Measurements from ENCODE around the gene S100A13. TPM values are rescaled to one million over a fixed set of nuclear protein-coding genes. Genes with fewer than 3 reads are reported as not detected.
"Not testable (repeated sequence)": the region's sequence is repeated elsewhere in the genome, so short reads cannot be mapped to it uniquely, and the experiment has no call there.

Gene S100A13
- total and polyA plus RNA-seq, 4 donors, result 30.5 to 141 (median 50.1) TPM

DNA sequence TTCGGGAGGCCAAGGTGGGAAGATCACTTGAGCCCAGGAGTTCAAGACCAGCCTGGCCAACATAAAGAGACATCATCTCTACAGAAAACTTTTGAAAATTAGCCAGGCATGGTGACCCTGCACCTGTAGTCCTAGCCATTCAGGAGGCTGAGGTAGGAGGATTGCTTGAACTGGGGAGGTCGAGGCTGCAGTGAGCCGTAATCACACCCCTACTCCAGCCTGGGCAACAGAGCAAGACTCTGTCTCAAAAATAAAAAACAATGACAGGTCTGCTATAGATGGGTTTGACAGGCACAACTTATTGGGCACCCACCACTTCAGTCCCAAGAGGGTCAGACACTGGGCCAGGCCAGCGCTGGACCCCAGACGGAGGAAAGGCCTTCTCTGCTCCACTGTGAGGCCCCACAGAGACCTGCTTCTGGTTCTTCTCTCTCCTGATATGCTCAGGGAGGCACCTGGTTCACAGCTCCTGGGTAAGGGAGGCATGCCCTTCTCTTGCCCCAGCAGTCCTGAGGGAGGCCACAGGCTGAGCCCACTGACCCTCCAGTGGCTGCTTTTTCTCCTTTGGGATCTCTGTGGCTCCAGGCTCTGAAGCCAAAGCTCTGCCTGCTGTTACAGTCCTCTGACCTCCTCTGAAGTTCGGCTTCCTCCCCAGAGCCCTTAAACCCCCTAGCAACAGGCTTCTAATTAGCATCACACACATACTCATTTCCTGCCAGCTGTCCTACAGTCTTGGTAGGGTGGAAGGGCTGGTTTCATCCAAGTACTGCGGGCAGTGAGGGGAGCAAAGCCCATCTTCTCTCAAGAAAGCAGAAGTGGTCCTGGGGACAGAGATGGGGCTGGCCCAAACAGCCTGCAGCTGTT, 28.8 kb downstream of the S100A13 start:
- H3K27me3 ChIP-seq (ENCODE audit: control insufficient read depth, insufficient read depth, low read length), result no peaks in the 10 kb centered on the region
- DNase-seq (ENCODE audit: low read depth in 4 of 6, low spot score in 6 of 6), result peak in 2 of 6 donors; percentile 73 to 76
- peak overlapping the region; percentile 69 for H3K27ac ChIP-seq (ENCODE audit: low read depth, low read length)
- 84% methylated on average over 5 of the region's 7 CpGs for WGBS (ENCODE audit: insufficient coverage)
- H3K9me3 ChIP-seq (ENCODE audit: control insufficient read depth, insufficient read depth, low read length), result no peaks in the 10 kb centered on the region
- H3K36me3 ChIP-seq (ENCODE audit: control insufficient read depth, insufficient read depth, low read length), result no peaks in the 10 kb centered on the region
- H3K4me3 ChIP-seq (ENCODE audit: low read depth, low read length), result no peak overlapping the region
- peaks cover 16% of the 10 kb centered on the region for H3K4me1 ChIP-seq (ENCODE audit: control insufficient read depth, insufficient read depth, low read length)

DNA sequence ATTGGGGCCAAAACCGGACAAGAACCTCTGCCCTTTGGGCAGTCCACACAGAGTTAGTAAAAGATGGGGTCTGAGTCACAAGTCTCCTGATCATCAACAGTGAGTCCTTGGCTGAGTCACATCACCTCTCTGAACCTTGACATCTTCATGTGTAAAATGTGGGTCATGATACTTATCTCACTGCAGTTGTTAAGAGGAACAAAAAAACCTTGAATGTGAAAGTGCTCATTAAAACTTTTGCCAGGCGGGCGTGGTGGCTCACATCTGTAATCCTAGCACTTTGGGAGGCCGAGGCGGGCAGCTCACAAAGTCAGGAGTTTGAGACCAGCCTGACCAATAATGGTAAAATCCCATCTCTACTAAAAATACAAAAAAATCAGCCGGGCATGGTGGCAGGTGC, 30.1 kb downstream of the S100A13 start:
- DNase-seq (ENCODE audit: low read depth in 4 of 6, low spot score in 6 of 6), result no peak
- WGBS (ENCODE audit: insufficient coverage), result 100% methylated on average over 4 of the region's 6 CpGs
- H3K4me3 ChIP-seq (ENCODE audit: low read depth, low read length), result no peak overlapping the region
- no peak overlapping the region for H3K27ac ChIP-seq (ENCODE audit: low read depth, low read length)
- H3K27me3 ChIP-seq (ENCODE audit: control insufficient read depth, insufficient read depth, low read length), result no peaks in the 10 kb centered on the region
- H3K4me1 ChIP-seq (ENCODE audit: control insufficient read depth, insufficient read depth, low read length), result peaks cover 21% of the 10 kb centered on the region
- no peaks in the 10 kb centered on the region for H3K36me3 ChIP-seq (ENCODE audit: control insufficient read depth, insufficient read depth, low read length)
- H3K9me3 ChIP-seq (ENCODE audit: control insufficient read depth, insufficient read depth, low read length), result no peaks in the 10 kb centered on the region

DNA sequence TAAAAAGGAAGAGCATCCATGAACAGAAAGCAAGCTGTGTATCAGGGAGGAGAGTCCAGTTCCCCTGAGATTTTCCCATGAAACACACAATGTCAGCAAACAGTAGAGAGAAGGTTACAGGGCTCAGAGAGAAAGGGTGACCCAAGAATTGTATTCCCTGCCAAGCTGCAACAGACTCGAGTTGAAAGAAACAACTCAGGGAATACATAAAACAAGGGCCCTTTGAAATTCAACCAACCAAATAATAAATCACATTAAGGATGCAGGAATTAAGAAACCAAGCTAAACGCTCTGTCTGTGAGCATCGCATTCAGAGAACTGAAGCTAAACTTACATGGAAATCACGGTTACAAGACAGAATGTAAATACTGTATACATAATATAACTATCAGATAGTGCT, 34.6 kb downstream of the S100A13 start:
- Histone ChIP-seq H3K27me3 (ENCODE audit: control insufficient read depth, insufficient read depth, low read length) (no peaks in the 10 kb centered on the region), H3K9me3 (ENCODE audit: control insufficient read depth, insufficient read depth, low read length) (no peaks in the 10 kb centered on the region), H3K27ac (ENCODE audit: low read depth, low read length) (peak overlapping the region; percentile 61), H3K36me3 (ENCODE audit: control insufficient read depth, insufficient read depth, low read length) (no peaks in the 10 kb centered on the region), H3K4me1 (ENCODE audit: control insufficient read depth, insufficient read depth, low read length) (peaks cover 10% of the 10 kb centered on the region), H3K4me3 (ENCODE audit: low read depth, low read length) (no peak overlapping the region)
- DNase-seq (ENCODE audit: low read depth in 4 of 6, low spot score in 6 of 6), result peak in 2 of 6 donors; percentile 82 to 84
- 0% methylated on average over 1 of the region's 4 CpGs for WGBS (ENCODE audit: insufficient coverage)

DNA sequence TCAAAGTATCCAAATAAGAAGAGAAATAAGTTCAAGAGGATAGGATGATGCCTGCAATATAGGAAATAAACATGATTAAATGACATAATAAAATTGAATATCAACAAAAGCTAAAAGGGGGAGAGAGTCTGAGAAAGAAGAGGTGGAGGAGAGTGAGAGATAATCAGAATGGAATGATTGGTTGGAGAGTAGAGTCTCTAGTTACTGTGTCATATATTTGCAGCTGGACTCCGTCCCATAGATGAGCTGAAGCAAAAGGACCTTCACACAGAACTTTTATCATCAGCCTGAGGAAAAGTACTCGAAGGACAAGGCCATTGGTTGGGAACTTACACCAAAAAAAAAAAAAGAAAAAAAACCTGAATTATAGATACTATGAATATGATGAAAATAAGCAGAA, 38.8 kb downstream of the S100A13 start:
- Histone ChIP-seq H3K9me3 (ENCODE audit: control insufficient read depth, insufficient read depth, low read length) (no peaks in the 10 kb centered on the region), H3K27ac (ENCODE audit: low read depth, low read length) (no peak overlapping the region), H3K27me3 (ENCODE audit: control insufficient read depth, insufficient read depth, low read length) (no peaks in the 10 kb centered on the region), H3K36me3 (ENCODE audit: control insufficient read depth, insufficient read depth, low read length) (no peaks in the 10 kb centered on the region), H3K4me1 (ENCODE audit: control insufficient read depth, insufficient read depth, low read length) (peaks cover 19% of the 10 kb centered on the region), H3K4me3 (ENCODE audit: low read depth, low read length) (no peak overlapping the region)
- no CpG with 5 or more reads among the region's 2 CpGs for WGBS (ENCODE audit: insufficient coverage)
- DNase-seq (ENCODE audit: low read depth in 4 of 6, low spot score in 6 of 6), result no peak

DNA sequence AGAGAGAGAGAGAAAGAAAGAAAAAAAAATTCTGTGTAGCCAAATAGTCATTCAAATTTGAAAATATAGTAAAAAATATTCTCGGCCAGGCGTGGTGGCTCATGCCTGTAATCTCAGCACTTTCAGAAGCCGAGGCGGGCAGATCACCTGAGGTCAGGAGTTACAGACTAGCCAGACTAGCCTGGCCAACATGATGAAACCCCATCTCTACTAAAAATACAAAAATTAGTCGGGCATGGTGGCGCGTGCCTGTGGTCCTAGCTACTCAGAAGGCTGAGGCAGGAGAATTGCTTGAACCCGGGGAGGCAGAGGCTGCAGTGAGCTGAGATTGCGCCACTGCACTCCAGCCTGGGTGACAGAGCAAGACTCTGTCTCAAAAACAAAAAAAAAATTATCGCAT, 39.3 kb downstream of the S100A13 start:
- DNase-seq (ENCODE audit: low read depth in 4 of 6, low spot score in 6 of 6), result not testable (repeated sequence)
- 99% methylated on average over 7 of the region's 10 CpGs for WGBS (ENCODE audit: insufficient coverage)

DNA sequence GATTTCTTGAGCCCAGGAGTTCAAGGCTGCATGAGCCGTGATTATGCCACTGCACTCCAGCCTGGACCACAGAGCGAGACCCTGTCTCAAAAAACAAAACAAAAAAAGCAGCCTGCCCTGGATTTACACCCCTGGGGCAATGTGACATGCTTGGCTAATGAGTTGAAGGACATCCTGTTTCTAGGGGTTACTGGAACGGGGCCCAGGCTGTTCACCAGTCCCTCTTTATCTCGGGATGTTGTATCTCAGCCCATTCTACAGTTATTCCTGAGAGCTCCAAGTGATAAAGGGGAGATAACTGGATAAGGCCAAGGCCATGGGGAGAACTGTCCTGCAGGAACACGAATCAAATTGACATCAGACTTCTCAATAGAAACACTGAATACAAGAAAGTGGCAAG, 40.0 kb downstream of the S100A13 start:
- H3K27me3 ChIP-seq (ENCODE audit: control insufficient read depth, insufficient read depth, low read length), result no peaks in the 10 kb centered on the region
- H3K4me1 ChIP-seq (ENCODE audit: control insufficient read depth, insufficient read depth, low read length), result peaks cover 14% of the 10 kb centered on the region
- no peak overlapping the region for H3K4me3 ChIP-seq (ENCODE audit: low read depth, low read length)
- 42% methylated on average over 2 of the region's 5 CpGs for WGBS (ENCODE audit: insufficient coverage)
- H3K27ac ChIP-seq (ENCODE audit: low read depth, low read length), result peak overlapping the region; percentile 33
- H3K9me3 ChIP-seq (ENCODE audit: control insufficient read depth, insufficient read depth, low read length), result no peaks in the 10 kb centered on the region
- DNase-seq (ENCODE audit: low read depth in 4 of 6, low spot score in 6 of 6), result peak in 2 of 6 donors; percentile 65 to 75
- H3K36me3 ChIP-seq (ENCODE audit: control insufficient read depth, insufficient read depth, low read length), result no peaks in the 10 kb centered on the region

More for the DNA sequence above, 39.3 kb downstream of the S100A13 start:
- H3K36me3 ChIP-seq (ENCODE audit: control insufficient read depth, insufficient read depth, low read length); H3K4me3 ChIP-seq (ENCODE audit: low read depth, low read length); H3K27ac ChIP-seq (ENCODE audit: low read depth, low read length); H3K9me3 ChIP-seq (ENCODE audit: control insufficient read depth, insufficient read depth, low read length); H3K27me3 ChIP-seq (ENCODE audit: control insufficient read depth, insufficient read depth, low read length): not testable (repeated sequence)
- H3K4me1 ChIP-seq (ENCODE audit: control insufficient read depth, insufficient read depth, low read length), result peaks cover 16% of the 10 kb centered on the region

DNA sequence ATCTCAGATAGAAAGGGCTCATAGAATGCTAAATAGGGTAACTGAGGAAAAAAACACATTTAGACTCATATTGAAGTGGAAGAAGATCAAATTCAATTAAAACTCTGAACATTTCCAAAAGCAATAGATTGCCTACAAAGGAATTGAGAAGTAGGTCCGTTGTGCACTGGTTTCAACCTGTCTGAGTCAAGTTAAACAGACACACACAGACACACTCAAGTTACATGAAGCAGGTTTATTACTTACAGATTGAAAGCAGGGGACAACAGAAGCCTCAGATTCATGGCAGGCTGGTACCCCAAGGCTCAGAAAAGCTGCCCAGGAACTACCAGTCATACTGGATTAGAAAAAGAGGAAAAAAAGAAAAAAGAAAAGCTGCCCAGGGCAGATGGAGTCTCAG, 41.0 kb downstream of the S100A13 start:
- no CpG with 5 or more reads among the region's 1 CpG for WGBS (ENCODE audit: insufficient coverage)

DNA sequence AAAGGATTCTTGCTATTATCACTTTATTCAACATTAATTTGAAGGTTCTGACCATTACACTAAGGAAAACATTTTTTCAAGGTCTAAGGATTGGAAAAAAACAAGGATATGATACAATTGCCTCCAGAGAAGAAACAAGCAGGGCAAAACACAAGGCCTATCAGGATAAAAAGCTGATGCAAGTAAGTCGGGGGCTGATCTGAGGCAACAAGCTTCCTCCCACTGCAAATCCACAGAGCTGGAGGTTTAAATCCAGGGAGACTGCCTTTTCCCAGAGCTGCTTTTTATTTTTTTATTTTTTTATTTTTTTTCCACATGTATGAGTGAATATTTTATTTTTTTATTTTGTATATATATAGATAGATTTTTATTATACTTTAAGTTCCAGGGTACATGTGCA, 42.3 kb downstream of the S100A13 start:
- WGBS (ENCODE audit: insufficient coverage), result 71% methylated on average over 1 of the region's 1 CpG
- peaks cover 9% of the 10 kb centered on the region for H3K4me1 ChIP-seq (ENCODE audit: control insufficient read depth, insufficient read depth, low read length)

More for the DNA sequence above, 41.0 kb downstream of the S100A13 start:
- no peaks in the 10 kb centered on the region for H3K27me3 ChIP-seq (ENCODE audit: control insufficient read depth, insufficient read depth, low read length)
- H3K4me1 ChIP-seq (ENCODE audit: control insufficient read depth, insufficient read depth, low read length), result peaks cover 9% of the 10 kb centered on the region
- H3K36me3 ChIP-seq (ENCODE audit: control insufficient read depth, insufficient read depth, low read length), result no peaks in the 10 kb centered on the region
- H3K9me3 ChIP-seq (ENCODE audit: control insufficient read depth, insufficient read depth, low read length), result no peaks in the 10 kb centered on the region
- peak overlapping the region; percentile 33 for H3K27ac ChIP-seq (ENCODE audit: low read depth, low read length)
- DNase-seq (ENCODE audit: low read depth in 4 of 6, low spot score in 6 of 6), result peak in 1 of 6 donors; percentile 32
- no peak overlapping the region for H3K4me3 ChIP-seq (ENCODE audit: low read depth, low read length)

DNA sequence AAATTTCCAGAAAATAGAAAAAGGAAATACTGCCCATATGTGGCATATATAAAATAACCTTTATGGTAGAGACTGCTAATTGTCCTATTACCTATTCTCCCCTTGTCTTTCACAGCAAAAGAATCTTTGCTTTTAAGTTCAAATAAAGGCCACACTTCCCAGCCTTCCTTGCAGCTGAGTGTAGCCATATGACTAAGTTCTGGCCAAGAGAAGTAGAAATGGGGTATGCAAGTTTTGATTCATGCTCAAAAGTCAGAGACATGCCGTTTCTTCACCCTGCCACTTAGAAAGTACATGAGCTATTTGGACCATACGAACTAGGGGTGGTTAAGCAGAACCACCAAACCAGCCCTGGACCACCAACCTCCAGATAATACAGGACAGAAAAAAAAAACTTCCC, 43.3 kb downstream of the S100A13 start:
- H3K4me3 ChIP-seq (ENCODE audit: low read depth, low read length), result no peak overlapping the region
- no peaks in the 10 kb centered on the region for H3K9me3 ChIP-seq (ENCODE audit: control insufficient read depth, insufficient read depth, low read length)
- no peak for DNase-seq (ENCODE audit: low read depth in 4 of 6, low spot score in 6 of 6)
- H3K36me3 ChIP-seq (ENCODE audit: control insufficient read depth, insufficient read depth, low read length), result no peaks in the 10 kb centered on the region
- peaks cover 9% of the 10 kb centered on the region for H3K4me1 ChIP-seq (ENCODE audit: control insufficient read depth, insufficient read depth, low read length)
- WGBS (ENCODE audit: insufficient coverage), result 75% methylated on average over 2 of the region's 2 CpGs
- H3K27ac ChIP-seq (ENCODE audit: low read depth, low read length), result no peak overlapping the region
- H3K27me3 ChIP-seq (ENCODE audit: control insufficient read depth, insufficient read depth, low read length), result no peaks in the 10 kb centered on the region

More for the DNA sequence above, 42.3 kb downstream of the S100A13 start:
- H3K36me3 ChIP-seq (ENCODE audit: control insufficient read depth, insufficient read depth, low read length), result no peaks in the 10 kb centered on the region
- H3K4me3 ChIP-seq (ENCODE audit: low read depth, low read length), result no peak overlapping the region
- no peak for DNase-seq (ENCODE audit: low read depth in 4 of 6, low spot score in 6 of 6)
- no peaks in the 10 kb centered on the region for H3K9me3 ChIP-seq (ENCODE audit: control insufficient read depth, insufficient read depth, low read length)
- H3K27ac ChIP-seq (ENCODE audit: low read depth, low read length), result no peak overlapping the region
- no peaks in the 10 kb centered on the region for H3K27me3 ChIP-seq (ENCODE audit: control insufficient read depth, insufficient read depth, low read length)

DNA sequence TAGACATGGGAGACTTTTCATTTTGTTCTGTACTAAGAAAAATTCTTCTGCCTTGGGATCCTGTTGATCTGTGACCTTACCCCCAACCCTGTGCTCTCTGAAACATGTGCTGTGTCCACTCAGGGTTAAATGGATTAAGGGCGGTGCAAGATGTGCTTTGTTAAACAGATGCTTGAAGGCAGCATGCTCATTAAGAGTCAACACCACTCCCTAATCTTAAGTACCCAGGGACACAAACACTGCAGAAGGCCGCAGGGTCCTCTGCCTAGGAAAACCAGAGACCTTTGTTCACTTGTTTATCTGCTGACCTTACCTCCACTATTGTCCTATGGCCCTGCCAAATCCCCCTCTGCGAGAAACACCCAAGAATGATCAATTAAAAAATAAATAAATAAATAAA, 43.8 kb downstream of the S100A13 start:
- H3K36me3 ChIP-seq (ENCODE audit: control insufficient read depth, insufficient read depth, low read length); H3K27me3 ChIP-seq (ENCODE audit: control insufficient read depth, insufficient read depth, low read length): not testable (repeated sequence)
- no CpG with 5 or more reads among the region's 3 CpGs for WGBS (ENCODE audit: insufficient coverage)

More for the DNA sequence above, 43.8 kb downstream of the S100A13 start:
- H3K27ac ChIP-seq (ENCODE audit: low read depth, low read length); DNase-seq (ENCODE audit: low read depth in 4 of 6, low spot score in 6 of 6); H3K4me3 ChIP-seq (ENCODE audit: low read depth, low read length); H3K4me1 ChIP-seq (ENCODE audit: control insufficient read depth, insufficient read depth, low read length); H3K9me3 ChIP-seq (ENCODE audit: control insufficient read depth, insufficient read depth, low read length): not testable (repeated sequence)
